Measurements from ENCODE around the gene WT1.

Gene WT1

GRCh38 chr11:32438346-32438865, 3.1 kb upstream of the WT1 start:
- no peak for DNase-seq (ENCODE audit: low read depth, low spot score)

- no peak for DNase-seq (ENCODE audit: low read depth, low spot score)
Measured at GRCh38 chr11:32437495-32438345, 2.4 kb upstream of the WT1 start.

GRCh38 chr11:32436751-32437494, 1.6 kb upstream of the WT1 start:
- no peak for DNase-seq (ENCODE audit: low read depth, low spot score)

- DNase-seq (ENCODE audit: low read depth, low spot score) = no peak
Measured at GRCh38 chr11:32435942-32436750, 807 bp upstream of the WT1 start.

- DNase-seq (ENCODE audit: low read depth, low spot score) = no peak
Measured at GRCh38 chr11:32435152-32435480, 223 bp downstream of the WT1 start.

GRCh38 chr11:32434356-32435151, 785 bp downstream of the WT1 start:
- no peak for DNase-seq (ENCODE audit: low read depth, low spot score)

GRCh38 chr11:32433914-32434355, 1.4 kb downstream of the WT1 start:
- DNase-seq (ENCODE audit: low read depth, low spot score) = no peak

GRCh38 chr11:32433101-32433913, 2.0 kb downstream of the WT1 start:
- DNase-seq (ENCODE audit: low read depth, low spot score) = no peak

GRCh38 chr11:32432565-32432964, 2.8 kb downstream of the WT1 start:
- DNase-seq (ENCODE audit: low read depth, low spot score) = no peak

- DNase-seq (ENCODE audit: low read depth, low spot score) = no peak
Measured at GRCh38 chr11:32430568-32431381, 4.6 kb downstream of the WT1 start.

- DNase-seq (ENCODE audit: low read depth, low spot score) = no peak
Measured at GRCh38 chr11:32429477-32429876, 5.9 kb downstream of the WT1 start.

- DNase-seq (ENCODE audit: low read depth, low spot score) = no peak
Measured at GRCh38 chr11:32428665-32429303, 6.6 kb downstream of the WT1 start.

GRCh38 chr11:32427935-32428664, 7.2 kb downstream of the WT1 start:
- no peak for DNase-seq (ENCODE audit: low read depth, low spot score)

GRCh38 chr11:32427616-32427934, 7.8 kb downstream of the WT1 start:
- DNase-seq (ENCODE audit: low read depth, low spot score) = no peak

GRCh38 chr11:32426819-32427615, 8.3 kb downstream of the WT1 start:
- no peak for DNase-seq (ENCODE audit: low read depth, low spot score)

- DNase-seq (ENCODE audit: low read depth, low spot score) = no peak
Measured at GRCh38 chr11:32426192-32426591, 9.1 kb downstream of the WT1 start.

GRCh38 chr11:32425761-32426160, 9.6 kb downstream of the WT1 start:
- DNase-seq (ENCODE audit: low read depth, low spot score) = no peak

GRCh38 chr11:32422545-32422944, 12.8 kb downstream of the WT1 start:
- DNase-seq (ENCODE audit: low read depth, low spot score) = no peak
